Activated CD4-positive, alpha-beta T cell treated with anti-CD3 and anti-CD28 coated beads for 36 hours (primary cell): ENCODE data around the gene THADA. TPM values are rescaled to one million over a fixed set of nuclear protein-coding genes. Genes with fewer than 3 reads are reported as not detected.
A peak's percentile ranks its signal among the peaks of the same experiment; 100 is the strongest.

Experiments used
- ATAC-seq: fragments of 200-7000 bp; cut with Tn5 transposase; one replicate; pipeline ENCODE4 v1.10.0; 2021; ENCODE audit warnings: mild to moderate bottlenecking, moderate library complexity
- CTCF ChIA-PET: fragments of 350-600 bp; sonication (Branson Sonifier 250); formaldehyde crosslinking; loops from one replicate; lab custom pipeline; 2021; ENCODE audit warnings: antibody characterized with exemption; lab: Charles Lee
- POLR2A ChIA-PET: fragments of 350-600 bp; sonication (Branson Sonifier 250); formaldehyde crosslinking; loops from one replicate; lab custom pipeline; 2021; ENCODE audit warnings: antibody characterized with exemption, inconsistent platforms; lab: Charles Lee
- DNase-seq: peaks from one replicate; pipeline ENCODE4 v3.0.0-alpha.2; 2020
- H3K27ac Mint-ChIP-seq: one replicate; pipeline ENCODE4 v1.8.0; 2021; ENCODE audit warnings: mixed read lengths
- H3K27me3 Mint-ChIP-seq: one replicate; pipeline ENCODE4 v1.8.0; 2021; ENCODE audit warnings: mixed read lengths
- H3K36me3 Mint-ChIP-seq: one replicate; pipeline ENCODE4 v1.8.0; 2021; ENCODE audit warnings: low read depth, mixed read lengths
- H3K4me1 Mint-ChIP-seq: one replicate; pipeline ENCODE4 v1.8.0; 2021; ENCODE audit warnings: mixed read lengths
- H3K4me3 Mint-ChIP-seq: one replicate; pipeline ENCODE4 v1.8.0; 2021; ENCODE audit warnings: mild to moderate bottlenecking, moderate library complexity, mixed read lengths
- H3K9me3 Mint-ChIP-seq: one replicate; pipeline ENCODE4 v1.8.0; 2021; ENCODE audit warnings: low read depth, mixed read lengths
- intact Hi-C, 2 experiments: fragments of 100-400 bp; cut with DNase I in 1 of 2; cut with micrococcal nuclease in 1 of 2; formaldehyde crosslinking; loops; one replicate each; pipeline versions ENCODE4 v1.14.2 to v1.15.1; 2022 to 2024; cut with DNase I, micrococcal nuclease
- total RNA-seq, 2 experiments: library from RNA; stranded (reverse); gene quantifications; one replicate each; pipeline ENCODE4 v1.2.3, GENCODE V29; 2021

THADA gene
- total RNA-seq, 2 experiments from 2014 or later = 32.5 to 36.6 TPM

- intact Hi-C loops = loop anchor here (1.0 to 10.0 kb wide), 5 partner anchors 25 to 725 kb away; partner anchors contain the start of gene KCNG3 (in 1 of the 2)
- DNase-seq = no peak
- Mint-ChIP-seq H3K27ac (peak overlapping the region; percentile 98), H3K36me3 (peaks cover 47% of the 10 kb centered on the region), H3K27me3 (no peaks in the 10 kb centered on the region), H3K9me3 (no peaks in the 10 kb centered on the region), H3K4me1 (peaks cover 46% of the 10 kb centered on the region), H3K4me3 (peak overlapping the region; percentile 83)
- ChIA-PET POLR2A (interaction anchor here (0.6 to 1.2 kb wide), 4 partner anchors 51 to 200 kb away, joined by 3 to 4 read pairs (median 3); no protein-coding TSS in a partner anchor), CTCF (interaction anchor here (0.6 to 3.6 kb wide), 12 partner anchors 8 to 402 kb away, joined by 3 to 24 read pairs (median 5); no protein-coding TSS in a partner anchor)
- peak; percentile 11 for ATAC-seq
These were observed 375.5 kb downstream of the THADA start for GRCh38 chr2:43220229-43220751.

GRCh38 chr2:43219383-43220228, 376.2 kb downstream of the THADA start:
- intact Hi-C loops = loop anchor here (1.0 to 10.0 kb wide), 5 partner anchors 24 to 725 kb away; partner anchors contain the start of gene KCNG3 (in 1 of the 2)
- peak overlapping the region; percentile 98 for H3K27ac Mint-ChIP-seq
- H3K4me3 Mint-ChIP-seq = peak overlapping the region; percentile 83
- DNase-seq (peak; percentile 88), ATAC-seq (peak; percentile 69)
- H3K36me3 Mint-ChIP-seq = peaks cover 40% of the 10 kb centered on the region
- H3K4me1 Mint-ChIP-seq = peaks cover 46% of the 10 kb centered on the region
- CTCF ChIA-PET = interaction anchor here (0.6 to 3.6 kb wide), 10 partner anchors 9 to 401 kb away, joined by 3 to 24 read pairs (median 5); no protein-coding TSS in a partner anchor
- H3K9me3 Mint-ChIP-seq = no peaks in the 10 kb centered on the region
- POLR2A ChIA-PET = interaction anchor here (0.6 to 1.5 kb wide), 3 partner anchors 7 to 201 kb away, joined by 3 to 6 read pairs (median 3); partner anchors contain the start of gene ZFP36L2
- H3K27me3 Mint-ChIP-seq = no peaks in the 10 kb centered on the region

DNA sequence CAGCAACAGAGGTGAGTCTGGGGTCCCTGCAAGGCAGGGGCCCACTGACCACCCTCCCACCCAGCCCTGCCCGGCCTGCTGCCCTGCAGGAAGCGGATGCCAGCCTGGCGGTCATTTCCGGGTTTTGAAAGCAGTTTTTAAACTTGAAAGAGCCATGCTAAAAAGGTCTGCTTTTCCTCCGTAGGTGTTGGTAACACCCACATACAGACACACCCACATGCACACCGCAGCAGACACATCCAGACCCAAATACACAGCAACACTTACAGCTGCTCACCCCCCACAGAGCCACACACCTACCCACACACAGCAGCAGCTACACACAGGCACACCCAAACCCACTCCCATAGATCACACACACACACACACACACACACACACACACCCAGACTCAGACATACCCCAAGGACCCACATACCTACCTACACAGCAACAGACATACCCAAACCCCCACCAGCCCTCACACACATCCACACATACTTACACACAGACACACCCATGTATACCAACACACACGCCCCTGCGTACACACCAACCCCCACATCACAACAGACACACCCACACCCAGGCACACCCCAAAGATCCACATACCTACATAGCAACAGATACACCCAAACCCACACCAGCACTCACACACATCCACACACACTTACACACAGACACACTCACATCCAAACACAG, 377.0 kb downstream of the THADA start:
- Mint-ChIP-seq H3K9me3 (no peaks in the 10 kb centered on the region), H3K4me1 (peaks cover 46% of the 10 kb centered on the region), H3K36me3 (peaks cover 35% of the 10 kb centered on the region), H3K4me3 (peak overlapping the region; percentile 83), H3K27me3 (no peaks in the 10 kb centered on the region), H3K27ac (peak overlapping the region; percentile 98)
- ChIA-PET CTCF (interaction anchor here (0.8 to 2.2 kb wide), 10 partner anchors 10 to 214 kb away, joined by 3 to 15 read pairs (median 3); no protein-coding TSS in a partner anchor), POLR2A (interaction anchor here (1.5 kb wide), 1 partner anchor 8 kb away, joined by 6 read pairs; the partner anchor contains the start of gene ZFP36L2)
- peak; percentile 76 for DNase-seq
- intact Hi-C loops = loop anchor here in 1 of 2 experiments (1.0 kb wide), 2 partner anchors 45 to 82 kb away; no protein-coding TSS in a partner anchor
- ATAC-seq = peak; percentile 10

- no peaks in the 10 kb centered on the region for H3K9me3 Mint-ChIP-seq
- H3K36me3 Mint-ChIP-seq = peaks cover 29% of the 10 kb centered on the region
- POLR2A ChIA-PET = interaction anchor here (0.6 to 1.5 kb wide), 2 partner anchors 9 to 365 kb away, joined by 4 to 6 read pairs; partner anchors contain the start of gene ZFP36L2
- intact Hi-C loops = loop anchor here in 1 of 2 experiments (1.0 kb wide), 1 partner anchor 81 kb away; no protein-coding TSS in a partner anchor
- H3K27me3 Mint-ChIP-seq = no peaks in the 10 kb centered on the region
- DNase-seq = no peak
- H3K4me3 Mint-ChIP-seq = peak overlapping the region; percentile 83
- CTCF ChIA-PET = interaction anchor here (0.8 to 2.2 kb wide), 10 partner anchors 11 to 213 kb away, joined by 3 to 15 read pairs (median 3); no protein-coding TSS in a partner anchor
- peaks cover 46% of the 10 kb centered on the region for H3K4me1 Mint-ChIP-seq
- no peak for ATAC-seq
- peak overlapping the region; percentile 98 for H3K27ac Mint-ChIP-seq
These were observed 377.6 kb downstream of the THADA start for GRCh38 chr2:43218155-43218701.

DNA sequence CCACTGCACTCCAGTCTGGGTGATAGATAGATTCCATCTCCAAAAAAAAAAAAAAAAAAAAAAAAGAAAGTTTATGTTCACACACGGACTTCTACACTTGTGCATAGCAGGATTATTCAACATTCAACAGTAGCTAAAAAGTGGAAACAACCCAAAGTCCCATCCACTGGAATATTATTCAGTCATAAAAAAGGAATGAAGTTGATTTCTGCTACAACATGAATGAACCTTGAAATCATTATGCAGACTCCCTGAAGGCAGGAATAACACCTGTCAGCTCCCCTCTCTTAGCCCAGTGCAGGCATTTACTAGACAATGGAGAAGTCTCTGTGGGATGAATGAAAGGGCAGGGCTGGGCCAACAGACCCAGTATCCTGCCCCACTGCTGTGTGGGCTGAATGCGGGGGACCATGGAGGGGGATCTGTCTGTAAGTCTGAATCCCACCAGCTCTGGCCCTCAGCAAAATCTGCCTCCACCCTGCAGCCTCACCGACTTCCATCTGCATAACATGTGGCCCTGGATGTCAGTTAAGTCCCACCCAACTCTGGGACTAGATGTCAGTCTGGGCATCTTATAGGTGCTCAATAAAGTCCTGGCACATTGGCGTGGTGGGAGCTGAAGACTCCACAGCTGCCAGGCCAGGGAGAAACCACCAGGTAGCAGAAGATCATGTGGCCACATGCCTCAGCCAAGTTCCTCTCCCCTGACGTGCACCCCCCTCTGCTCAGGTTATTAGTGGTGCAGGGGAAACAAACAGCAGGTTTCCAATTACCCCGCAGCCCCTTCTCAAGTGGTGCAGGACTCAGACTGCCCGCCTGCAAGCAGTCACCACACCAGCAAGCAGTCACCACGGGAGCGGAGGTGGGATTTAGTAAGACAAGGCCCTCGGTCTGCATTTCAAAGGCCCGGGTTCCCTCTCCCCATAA, 378.3 kb downstream of the THADA start:
- no peak for ATAC-seq

GRCh38 chr2:43216629-43217028, 379.2 kb downstream of the THADA start:
- POLR2A ChIA-PET = no interaction called here
- CTCF ChIA-PET = interaction anchor here (0.7 to 2.2 kb wide), 6 partner anchors 12 to 94 kb away, joined by 3 to 15 read pairs (median 3); no protein-coding TSS in a partner anchor
- Mint-ChIP-seq H3K4me1 (peaks cover 43% of the 10 kb centered on the region), H3K27ac (no peak overlapping the region), H3K27me3 (no peaks in the 10 kb centered on the region), H3K4me3 (no peak overlapping the region), H3K9me3 (no peaks in the 10 kb centered on the region), H3K36me3 (peaks cover 16% of the 10 kb centered on the region)
- ATAC-seq = no peak
- intact Hi-C loops = no loop called here
- no peak for DNase-seq

More for the DNA sequence above, 378.3 kb downstream of the THADA start:
- Mint-ChIP-seq H3K27me3 (no peaks in the 10 kb centered on the region), H3K4me1 (peaks cover 48% of the 10 kb centered on the region), H3K27ac (peak overlapping the region; percentile 59), H3K9me3 (no peaks in the 10 kb centered on the region), H3K4me3 (no peak overlapping the region), H3K36me3 (peaks cover 24% of the 10 kb centered on the region)
- intact Hi-C loops = loop anchor here in 1 of 2 experiments (1.0 kb wide), 1 partner anchor 80 kb away; no protein-coding TSS in a partner anchor
- no peak for DNase-seq
- ChIA-PET CTCF (interaction anchor here (0.6 to 2.2 kb wide), 14 partner anchors 12 to 1088 kb away, joined by 3 to 15 read pairs (median 3); no protein-coding TSS in a partner anchor), POLR2A (interaction anchor here (0.6 to 1.5 kb wide), 2 partner anchors 9 to 364 kb away, joined by 4 to 6 read pairs; partner anchors contain the start of gene ZFP36L2)

GRCh38 chr2:43215673-43216255, 380.1 kb downstream of the THADA start:
- H3K4me3 Mint-ChIP-seq = no peak overlapping the region
- H3K4me1 Mint-ChIP-seq = peaks cover 38% of the 10 kb centered on the region
- peaks cover 7% of the 10 kb centered on the region for H3K36me3 Mint-ChIP-seq
- no peak for DNase-seq
- H3K9me3 Mint-ChIP-seq = no peaks in the 10 kb centered on the region
- intact Hi-C loops = no loop called here
- ATAC-seq = no peak
- no peaks in the 10 kb centered on the region for H3K27me3 Mint-ChIP-seq
- no peak overlapping the region for H3K27ac Mint-ChIP-seq
- ChIA-PET POLR2A (no interaction called here), CTCF (interaction anchor here (0.6 to 1.5 kb wide), 8 partner anchors 13 to 326 kb away, joined by 3 to 8 read pairs (median 3); no protein-coding TSS in a partner anchor)

GRCh38 chr2:43214253-43214652, 381.6 kb downstream of the THADA start:
- intact Hi-C loops = no loop called here
- Mint-ChIP-seq H3K27ac (no peak overlapping the region), H3K36me3 (peaks cover under 1% of the 10 kb centered on the region), H3K4me1 (peaks cover 41% of the 10 kb centered on the region), H3K27me3 (no peaks in the 10 kb centered on the region), H3K9me3 (no peaks in the 10 kb centered on the region), H3K4me3 (no peak overlapping the region)
- CTCF ChIA-PET = interaction anchor here (0.6 to 1.1 kb wide), 3 partner anchors 22 to 75 kb away, joined by 3 to 6 read pairs (median 3); no protein-coding TSS in a partner anchor
- POLR2A ChIA-PET = no interaction called here
- DNase-seq (no peak), ATAC-seq (no peak)

DNA sequence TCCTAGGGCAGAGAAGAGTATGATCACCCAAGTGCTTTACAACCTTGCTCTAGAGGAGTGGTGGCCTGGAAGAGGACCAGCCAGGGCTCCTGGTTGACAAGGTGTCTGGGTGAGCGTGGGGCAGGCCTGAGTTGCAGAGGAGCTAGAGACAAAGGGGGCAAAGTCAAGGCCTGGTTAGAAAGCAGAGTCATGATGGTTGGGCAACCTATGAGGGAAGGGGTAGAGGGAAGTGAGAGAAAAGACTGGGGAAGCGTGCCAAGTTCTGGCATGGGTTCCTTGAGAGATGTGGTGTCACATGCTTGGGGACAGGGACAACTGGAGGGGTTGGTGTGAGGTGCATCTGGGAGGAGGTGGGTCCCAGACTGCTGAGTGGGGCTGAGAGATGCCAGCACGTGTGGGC, 382.9 kb downstream of the THADA start:
- intact Hi-C loops = no loop called here
- ChIA-PET CTCF (interaction anchor here (1.1 kb wide), 1 partner anchor 17 kb away, joined by 4 read pairs; no protein-coding TSS in a partner anchor), POLR2A (interaction anchor here (1.3 kb wide), 1 partner anchor 9 kb away, joined by 13 read pairs; no protein-coding TSS in a partner anchor)
- Mint-ChIP-seq H3K27ac (peak overlapping the region; percentile 20), H3K4me3 (no peak overlapping the region), H3K4me1 (peaks cover 30% of the 10 kb centered on the region), H3K27me3 (no peaks in the 10 kb centered on the region), H3K36me3 (no peaks in the 10 kb centered on the region), H3K9me3 (no peaks in the 10 kb centered on the region)
- DNase-seq (no peak), ATAC-seq (no peak)
